ENCODE results near the gene MITF.
"Not testable (repeated sequence)": the region's sequence is repeated elsewhere in the genome, so short reads cannot be mapped to it uniquely, and the experiment has no call there.

Gene MITF

DNA sequence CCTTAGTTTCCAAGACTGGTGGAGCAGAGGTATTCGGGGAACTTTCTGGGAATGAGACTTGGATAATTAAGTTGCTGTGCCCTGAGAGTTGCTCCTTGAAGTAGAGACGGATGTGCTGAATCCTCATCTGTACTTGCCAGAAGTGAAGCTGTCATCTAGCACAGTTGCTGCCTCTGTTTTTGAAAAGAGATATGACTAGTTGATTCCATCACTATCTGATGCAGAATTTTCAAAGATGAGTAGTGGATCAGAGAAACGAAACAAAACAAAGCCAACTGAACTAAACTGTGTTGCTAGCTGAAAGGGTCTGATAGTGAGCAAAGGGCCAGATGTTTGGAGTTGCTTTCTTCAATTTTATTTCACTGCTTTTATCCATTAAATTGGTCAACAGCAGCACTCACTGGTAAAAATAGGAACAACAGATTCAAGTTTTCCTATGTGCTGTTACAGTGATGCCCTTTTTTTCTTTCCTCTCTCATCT, 52.7 kb downstream of the MITF start:
- FAIRE-seq = no peak

DNA sequence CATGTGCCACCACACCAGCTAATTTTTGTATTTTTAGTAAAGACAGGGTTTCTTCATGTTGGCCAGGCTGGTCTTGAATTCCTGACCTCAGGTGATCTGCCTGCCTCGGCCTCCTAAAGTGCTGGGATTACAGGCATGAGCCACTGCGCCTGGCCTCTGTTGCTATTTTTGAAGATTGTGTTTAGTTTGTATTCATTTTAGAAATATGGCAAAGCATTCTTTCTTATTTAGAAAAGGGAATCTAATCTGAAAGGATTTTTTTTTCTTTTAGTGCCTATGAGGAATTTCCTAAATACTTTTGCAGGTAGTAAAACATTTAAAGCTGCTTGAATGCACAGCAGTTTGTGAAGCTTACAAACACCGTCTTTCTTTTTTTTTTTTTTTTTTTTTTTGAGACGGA, 56.9 kb downstream of the MITF start:
- FAIRE-seq = not testable (repeated sequence)

- FAIRE-seq = no peak
Observed at GRCh38 chr3:69803681-69804270, 64.5 kb downstream of the MITF start.

DNA sequence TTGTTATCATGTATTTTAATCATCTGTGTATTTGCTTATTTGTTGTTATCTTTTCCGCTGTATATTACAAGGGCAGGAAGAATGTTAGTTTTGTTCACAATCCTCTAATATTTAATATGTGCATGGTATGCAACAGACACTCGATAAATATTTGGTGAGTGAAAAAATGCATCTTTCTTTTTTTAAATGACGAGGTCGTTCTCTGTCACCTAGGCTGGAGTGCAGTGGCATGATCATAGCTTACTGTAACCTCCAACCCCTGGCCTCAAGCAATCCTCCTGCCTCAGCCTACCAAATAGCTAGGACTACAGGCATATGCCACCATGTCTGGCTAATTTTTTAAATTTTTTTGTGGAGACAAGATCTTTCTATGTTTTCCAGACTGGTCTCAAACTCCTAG, 66.2 kb downstream of the MITF start:
- no peak for FAIRE-seq

GRCh38 chr3:69806735-69807438, 67.6 kb downstream of the MITF start:
- FAIRE-seq = no peak

DNA sequence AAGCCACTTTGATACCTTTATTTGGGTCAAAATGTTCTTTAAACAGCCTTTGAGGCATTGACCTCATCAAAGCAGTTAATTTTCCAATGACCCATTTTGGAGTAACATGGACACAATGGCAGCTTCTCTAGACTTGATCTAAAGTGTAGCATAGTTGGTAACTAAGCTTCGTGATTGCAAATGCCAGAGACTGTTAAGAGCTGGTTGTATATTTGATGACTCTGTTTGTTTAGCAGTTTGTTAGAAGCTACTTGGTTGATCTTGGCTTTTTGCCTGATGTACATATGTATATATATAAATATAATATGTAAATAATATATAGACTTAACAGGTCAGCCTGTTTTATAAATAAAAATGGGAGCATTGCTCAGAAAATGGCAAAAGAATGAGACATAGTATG, 68.4 kb downstream of the MITF start:
- FAIRE-seq = no peak

GRCh38 chr3:69809076-69809835, 70.0 kb downstream of the MITF start:
- FAIRE-seq = no peak

- no peak for FAIRE-seq
Observed at GRCh38 chr3:69811452-69812401, 72.5 kb downstream of the MITF start.

DNA sequence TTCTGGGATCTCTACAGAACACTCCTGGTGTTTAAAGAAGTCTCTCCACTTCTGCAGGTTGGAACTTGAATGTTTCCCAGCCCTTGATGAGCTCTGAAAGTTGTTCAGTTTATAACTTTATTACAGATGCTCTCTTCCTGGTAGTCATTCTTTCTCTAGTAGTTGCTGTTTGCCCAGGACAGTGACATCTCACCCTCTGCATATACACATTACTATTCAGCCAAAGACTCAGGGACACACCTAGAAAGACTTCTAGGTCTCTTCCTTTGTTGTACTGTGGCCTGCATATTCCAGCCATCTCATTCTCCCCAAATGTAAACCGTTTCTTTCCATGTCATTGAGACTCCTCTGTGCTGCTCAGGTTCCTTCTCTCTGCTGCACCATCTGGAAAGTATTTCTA, 76.7 kb downstream of the MITF start:
- FAIRE-seq = no peak

- no peak for FAIRE-seq
Observed at GRCh38 chr3:69817988-69818387, 78.7 kb downstream of the MITF start.

- no peak for FAIRE-seq
Observed at GRCh38 chr3:69819282-69819681, 80.0 kb downstream of the MITF start.

- FAIRE-seq = no peak
Observed at GRCh38 chr3:69821133-69821532, 81.9 kb downstream of the MITF start.

GRCh38 chr3:69823743-69824142, 84.5 kb downstream of the MITF start:
- FAIRE-seq = no peak

DNA sequence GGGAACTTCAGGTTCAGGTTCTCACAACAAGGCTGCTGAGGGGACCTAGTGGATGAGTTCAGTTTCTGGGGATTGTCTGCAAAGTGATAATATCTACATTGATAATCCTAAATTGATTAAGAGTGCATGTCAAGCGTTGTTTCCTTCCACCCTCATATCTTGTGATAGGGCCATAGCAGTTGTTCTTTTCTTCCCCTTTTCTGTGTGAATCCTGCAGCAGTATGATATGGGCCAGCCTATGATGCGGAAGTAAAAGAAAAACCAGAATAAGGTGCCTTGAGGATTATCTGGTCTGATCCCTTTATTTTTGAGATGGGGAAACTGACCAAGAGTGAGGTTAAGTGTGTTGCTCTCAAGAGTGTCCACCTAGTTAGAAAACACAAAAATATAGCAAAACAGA, 86.2 kb downstream of the MITF start:
- no peak for FAIRE-seq

GRCh38 chr3:69827127-69827526, 87.9 kb downstream of the MITF start:
- no peak for FAIRE-seq

GRCh38 chr3:69828817-69829216, 89.6 kb downstream of the MITF start:
- no peak for FAIRE-seq

- FAIRE-seq = no peak
Observed at GRCh38 chr3:69830147-69830546, 90.9 kb downstream of the MITF start.

DNA sequence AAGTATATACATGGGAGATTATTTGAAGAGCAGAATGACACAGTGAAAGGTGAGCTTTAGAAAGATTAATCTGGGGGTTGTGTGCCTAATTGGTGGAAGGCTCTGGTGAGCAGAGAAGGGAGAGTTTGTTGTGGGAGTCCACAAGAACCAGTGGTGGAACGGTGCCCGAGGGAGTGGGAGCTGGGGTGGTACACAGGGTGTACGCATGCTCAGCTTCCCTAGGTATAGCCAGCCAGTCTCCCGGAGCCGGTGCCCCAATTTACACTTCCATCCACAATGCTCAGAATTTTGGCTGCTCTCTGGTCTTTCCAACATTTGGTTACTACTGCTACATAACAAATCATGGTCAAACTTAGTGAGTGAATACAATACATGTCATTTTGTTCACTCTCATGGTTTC, 92.5 kb downstream of the MITF start:
- FAIRE-seq = no peak

GRCh38 chr3:69833591-69833990, 94.3 kb downstream of the MITF start:
- FAIRE-seq = no peak

- FAIRE-seq = no peak
Observed at GRCh38 chr3:69838217-69838616, 99.0 kb downstream of the MITF start.

DNA sequence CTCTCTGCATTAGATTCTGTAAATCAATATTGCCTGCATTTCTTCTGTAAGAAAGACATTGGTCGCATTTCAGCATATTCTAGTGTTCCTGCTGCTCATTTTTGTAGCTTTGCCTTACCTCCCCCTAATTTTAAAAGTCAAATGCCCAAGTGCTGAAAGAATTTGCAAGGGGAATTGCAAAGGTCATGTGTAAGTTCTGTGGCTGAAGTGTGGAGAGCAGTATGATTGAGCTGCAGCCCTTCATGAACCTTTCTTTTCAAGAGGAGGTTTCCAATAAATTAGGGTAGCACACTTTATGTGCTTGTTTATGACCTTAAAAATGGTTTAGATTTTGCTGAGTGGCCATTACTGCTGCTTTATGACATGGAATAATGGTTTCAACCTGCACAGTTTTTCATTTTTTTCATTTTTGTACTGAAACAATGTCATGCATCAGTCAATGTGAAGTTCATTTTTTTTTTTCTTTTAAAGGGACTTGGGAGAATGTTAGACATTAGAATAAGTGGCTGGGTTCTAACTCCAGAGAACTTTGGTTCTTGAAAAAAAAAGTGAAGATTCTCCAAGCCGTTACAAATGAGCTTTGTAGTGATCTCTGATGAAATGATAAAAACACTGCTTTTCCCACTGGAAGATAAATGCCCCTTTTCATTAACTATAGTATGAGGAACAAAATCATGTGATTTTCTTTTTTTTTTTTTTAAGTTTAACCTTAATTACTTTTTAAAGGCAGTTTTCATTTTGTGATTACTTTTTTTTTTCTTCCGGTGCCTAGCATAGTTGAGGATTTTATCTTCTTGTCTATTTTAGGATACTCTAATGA, 99.6 kb downstream of the MITF start:
- no peak for FAIRE-seq

- FAIRE-seq = no peak
Observed at GRCh38 chr3:69842351-69842750, 103.1 kb downstream of the MITF start.

Data from A204.1 (cell line).